Measurements from ENCODE around the gene TRDN.

Gene TRDN

GRCh38 chr6:123210645-123211044 is 426.1 kb downstream of the TRDN start:
- no peak overlapping the region for H3K4me3 ChIP-seq (ENCODE audit: insufficient read depth, low read depth, low read length)
- no peaks in the 10 kb centered on the region for H3K36me3 ChIP-seq (ENCODE audit: control insufficient read depth, insufficient read depth, low read length)
- H3K27me3 ChIP-seq (ENCODE audit: control insufficient read depth, insufficient read depth, low read length, poor library complexity, severe bottlenecking) = no peaks in the 10 kb centered on the region
- H3K9me3 ChIP-seq (ENCODE audit: control insufficient read depth, low read length) = no peaks in the 10 kb centered on the region
- H3K4me1 ChIP-seq (ENCODE audit: control insufficient read depth, insufficient read depth, low read length) = no peaks in the 10 kb centered on the region
- H3K27ac ChIP-seq (ENCODE audit: insufficient read depth, low read depth, low read length, poor library complexity, severe bottlenecking) = no peak overlapping the region
- WGBS, 2 experiments = 100% methylated on average over 1 of the region's 2 CpGs; no CpG with 5 or more reads in 1 of the 2 experiments

GRCh38 chr6:123207967-123208510 is 428.7 kb downstream of the TRDN start:
- 87 to 89% methylated on average over 7 of the region's 7 CpGs for WGBS, 2 experiments
- no peak overlapping the region for H3K4me3 ChIP-seq (ENCODE audit: insufficient read depth, low read depth, low read length)
- no peaks in the 10 kb centered on the region for H3K9me3 ChIP-seq (ENCODE audit: control insufficient read depth, low read length)
- H3K36me3 ChIP-seq (ENCODE audit: control insufficient read depth, insufficient read depth, low read length) = no peaks in the 10 kb centered on the region
- H3K27ac ChIP-seq (ENCODE audit: insufficient read depth, low read depth, low read length, poor library complexity, severe bottlenecking) = no peak overlapping the region
- no peaks in the 10 kb centered on the region for H3K4me1 ChIP-seq (ENCODE audit: control insufficient read depth, insufficient read depth, low read length)
- no peaks in the 10 kb centered on the region for H3K27me3 ChIP-seq (ENCODE audit: control insufficient read depth, insufficient read depth, low read length, poor library complexity, severe bottlenecking)

- WGBS, 2 experiments = no CpG with 5 or more reads among the region's 1 CpG
- Histone ChIP-seq H3K4me3 (ENCODE audit: insufficient read depth, low read depth, low read length) (no peak overlapping the region), H3K9me3 (ENCODE audit: control insufficient read depth, low read length) (no peaks in the 10 kb centered on the region), H3K36me3 (ENCODE audit: control insufficient read depth, insufficient read depth, low read length) (no peaks in the 10 kb centered on the region), H3K27me3 (ENCODE audit: control insufficient read depth, insufficient read depth, low read length, poor library complexity, severe bottlenecking) (no peaks in the 10 kb centered on the region), H3K27ac (ENCODE audit: insufficient read depth, low read depth, low read length, poor library complexity, severe bottlenecking) (no peak overlapping the region), H3K4me1 (ENCODE audit: control insufficient read depth, insufficient read depth, low read length) (no peaks in the 10 kb centered on the region)
These were observed 432.8 kb downstream of the TRDN start for GRCh38 chr6:123203928-123204327.

GRCh38 chr6:123201869-123202372 is 434.8 kb downstream of the TRDN start:
- Histone ChIP-seq H3K4me1 (ENCODE audit: control insufficient read depth, insufficient read depth, low read length) (no peaks in the 10 kb centered on the region), H3K4me3 (ENCODE audit: insufficient read depth, low read depth, low read length) (no peak overlapping the region), H3K36me3 (ENCODE audit: control insufficient read depth, insufficient read depth, low read length) (no peaks in the 10 kb centered on the region), H3K27ac (ENCODE audit: insufficient read depth, low read depth, low read length, poor library complexity, severe bottlenecking) (no peak overlapping the region), H3K27me3 (ENCODE audit: control insufficient read depth, insufficient read depth, low read length, poor library complexity, severe bottlenecking) (no peaks in the 10 kb centered on the region), H3K9me3 (ENCODE audit: control insufficient read depth, low read length) (no peaks in the 10 kb centered on the region)
- WGBS, 2 experiments = 90 to 92% methylated on average over 18 of the region's 18 CpGs

GRCh38 chr6:123193298-123193697 is 443.5 kb downstream of the TRDN start:
- H3K4me1 ChIP-seq (ENCODE audit: control insufficient read depth, insufficient read depth, low read length) = no peaks in the 10 kb centered on the region
- no peaks in the 10 kb centered on the region for H3K27me3 ChIP-seq (ENCODE audit: control insufficient read depth, insufficient read depth, low read length, poor library complexity, severe bottlenecking)
- no peak overlapping the region for H3K4me3 ChIP-seq (ENCODE audit: insufficient read depth, low read depth, low read length)
- H3K27ac ChIP-seq (ENCODE audit: insufficient read depth, low read depth, low read length, poor library complexity, severe bottlenecking) = no peak overlapping the region
- no peaks in the 10 kb centered on the region for H3K9me3 ChIP-seq (ENCODE audit: control insufficient read depth, low read length)
- H3K36me3 ChIP-seq (ENCODE audit: control insufficient read depth, insufficient read depth, low read length) = no peaks in the 10 kb centered on the region

- Histone ChIP-seq H3K9me3 (ENCODE audit: control insufficient read depth, low read length) (no peaks in the 10 kb centered on the region), H3K36me3 (ENCODE audit: control insufficient read depth, insufficient read depth, low read length) (no peaks in the 10 kb centered on the region), H3K27me3 (ENCODE audit: control insufficient read depth, insufficient read depth, low read length, poor library complexity, severe bottlenecking) (no peaks in the 10 kb centered on the region), H3K4me1 (ENCODE audit: control insufficient read depth, insufficient read depth, low read length) (no peaks in the 10 kb centered on the region), H3K27ac (ENCODE audit: insufficient read depth, low read depth, low read length, poor library complexity, severe bottlenecking) (no peak overlapping the region), H3K4me3 (ENCODE audit: insufficient read depth, low read depth, low read length) (no peak overlapping the region)
- WGBS, 2 experiments = 91 to 97% methylated on average over 1 of the region's 1 CpG
These were observed 446.9 kb downstream of the TRDN start for GRCh38 chr6:123189816-123190215.

GRCh38 chr6:123182998-123183397 is 453.8 kb downstream of the TRDN start:
- no peak overlapping the region for H3K27ac ChIP-seq (ENCODE audit: insufficient read depth, low read depth, low read length, poor library complexity, severe bottlenecking)
- no peaks in the 10 kb centered on the region for H3K4me1 ChIP-seq (ENCODE audit: control insufficient read depth, insufficient read depth, low read length)
- no peaks in the 10 kb centered on the region for H3K36me3 ChIP-seq (ENCODE audit: control insufficient read depth, insufficient read depth, low read length)
- H3K9me3 ChIP-seq (ENCODE audit: control insufficient read depth, low read length) = no peaks in the 10 kb centered on the region
- H3K4me3 ChIP-seq (ENCODE audit: insufficient read depth, low read depth, low read length) = no peak overlapping the region
- WGBS, 2 experiments = 92% methylated on average over 7 of the region's 7 CpGs
- no peaks in the 10 kb centered on the region for H3K27me3 ChIP-seq (ENCODE audit: control insufficient read depth, insufficient read depth, low read length, poor library complexity, severe bottlenecking)

- H3K27me3 ChIP-seq (ENCODE audit: control insufficient read depth, insufficient read depth, low read length, poor library complexity, severe bottlenecking) = no peaks in the 10 kb centered on the region
- no peak overlapping the region for H3K27ac ChIP-seq (ENCODE audit: insufficient read depth, low read depth, low read length, poor library complexity, severe bottlenecking)
- no peaks in the 10 kb centered on the region for H3K9me3 ChIP-seq (ENCODE audit: control insufficient read depth, low read length)
- no peak overlapping the region for H3K4me3 ChIP-seq (ENCODE audit: insufficient read depth, low read depth, low read length)
- 80 to 100% methylated on average over 1 of the region's 1 CpG for WGBS, 2 experiments
- no peaks in the 10 kb centered on the region for H3K36me3 ChIP-seq (ENCODE audit: control insufficient read depth, insufficient read depth, low read length)
- no peaks in the 10 kb centered on the region for H3K4me1 ChIP-seq (ENCODE audit: control insufficient read depth, insufficient read depth, low read length)
These were observed 460.0 kb downstream of the TRDN start for GRCh38 chr6:123176706-123177105.

- no peak overlapping the region for H3K27ac ChIP-seq (ENCODE audit: insufficient read depth, low read depth, low read length, poor library complexity, severe bottlenecking)
- WGBS, 2 experiments = 86 to 89% methylated on average over 5 of the region's 5 CpGs
- no peaks in the 10 kb centered on the region for H3K27me3 ChIP-seq (ENCODE audit: control insufficient read depth, insufficient read depth, low read length, poor library complexity, severe bottlenecking)
- H3K4me3 ChIP-seq (ENCODE audit: insufficient read depth, low read depth, low read length) = no peak overlapping the region
- H3K9me3 ChIP-seq (ENCODE audit: control insufficient read depth, low read length) = no peaks in the 10 kb centered on the region
- no peaks in the 10 kb centered on the region for H3K36me3 ChIP-seq (ENCODE audit: control insufficient read depth, insufficient read depth, low read length)
- no peaks in the 10 kb centered on the region for H3K4me1 ChIP-seq (ENCODE audit: control insufficient read depth, insufficient read depth, low read length)
These were observed 465.2 kb downstream of the TRDN start for GRCh38 chr6:123171341-123172115.

GRCh38 chr6:123169774-123170095 is 467.0 kb downstream of the TRDN start:
- 83 to 87% methylated on average over 2 of the region's 2 CpGs for WGBS, 2 experiments
- no peaks in the 10 kb centered on the region for H3K36me3 ChIP-seq (ENCODE audit: control insufficient read depth, insufficient read depth, low read length)

More at GRCh38 chr6:123169774-123170095, 467.0 kb downstream of the TRDN start:
- no peaks in the 10 kb centered on the region for H3K9me3 ChIP-seq (ENCODE audit: control insufficient read depth, low read length)
- H3K4me3 ChIP-seq (ENCODE audit: insufficient read depth, low read depth, low read length) = no peak overlapping the region
- no peaks in the 10 kb centered on the region for H3K4me1 ChIP-seq (ENCODE audit: control insufficient read depth, insufficient read depth, low read length)
- no peaks in the 10 kb centered on the region for H3K27me3 ChIP-seq (ENCODE audit: control insufficient read depth, insufficient read depth, low read length, poor library complexity, severe bottlenecking)
- H3K27ac ChIP-seq (ENCODE audit: insufficient read depth, low read depth, low read length, poor library complexity, severe bottlenecking) = no peak overlapping the region
